SU-DHL-6 (cell line): ENCODE results near the gene PHF24.

Experiments
- CTCF ChIP-seq: fragments of 200-600 bp; sonication (generic); IDR thresholded peaks from one replicate; pipeline ENCODE4 v1.5.1; 2017; ENCODE audit warnings: antibody characterized with exemption, mild to moderate bottlenecking, low read length, moderate library complexity; ENCODE audit not compliant: insufficient read depth, poor library complexity, severe bottlenecking
- EZH2phosphoT487 ChIP-seq: fragments of 200-600 bp; sonication (generic), shearing (Covaris generic); conservative IDR thresholded peaks from 2 replicates; pipeline ENCODE4 v1.6.1; 2018; ENCODE audit warnings: mild to moderate bottlenecking, antibody characterized with exemption, low read length, moderate library complexity, mixed read lengths

GRCh38 chr9:34989946-34990635, 32.0 kb downstream of the PHF24 start:
- no peak for TF ChIP-seq CTCF
- TF ChIP-seq EZH2phosphoT487, result no peak
